Measurements from ENCODE around the gene SMIM24.
"Not testable (repeated sequence)": the region's sequence is repeated elsewhere in the genome, so short reads cannot be mapped to it uniquely, and the experiment has no call there.

The SMIM24 gene

GRCh38 chr19:3455393-3455955, 24.9 kb downstream of the SMIM24 start:
- DNase-seq: no peak

- DNase-seq: no peak
Observed at GRCh38 chr19:3454656-3455392, 25.5 kb downstream of the SMIM24 start.

- DNase-seq: no peak
Observed at GRCh38 chr19:3453840-3454239, 26.5 kb downstream of the SMIM24 start.

GRCh38 chr19:3452942-3453214, 27.4 kb downstream of the SMIM24 start:
- DNase-seq: not testable (repeated sequence)

GRCh38 chr19:3452171-3452941, 28.0 kb downstream of the SMIM24 start:
- DNase-seq: no peak

- DNase-seq: no peak
Observed at GRCh38 chr19:3451451-3451866, 28.9 kb downstream of the SMIM24 start.

GRCh38 chr19:3450796-3451411, 29.4 kb downstream of the SMIM24 start:
- peak; percentile 93 to 99 (median 95) for DNase-seq

- DNase-seq: no peak
Observed at GRCh38 chr19:3448616-3449334, 31.6 kb downstream of the SMIM24 start.

GRCh38 chr19:3446657-3447056, 33.7 kb downstream of the SMIM24 start:
- DNase-seq: not testable (repeated sequence)

GRCh38 chr19:3444695-3445234, 35.6 kb downstream of the SMIM24 start:
- no peak for DNase-seq

GRCh38 chr19:3443840-3444694, 36.3 kb downstream of the SMIM24 start:
- DNase-seq: no peak

- no peak for DNase-seq
Observed at GRCh38 chr19:3442487-3443071, 37.7 kb downstream of the SMIM24 start.

GRCh38 chr19:3441986-3442329, 38.4 kb downstream of the SMIM24 start:
- DNase-seq: no peak

GRCh38 chr19:3441089-3441985, 39.0 kb downstream of the SMIM24 start:
- DNase-seq: no peak

- DNase-seq: peak; percentile 77 to 88 (median 83)
Observed at GRCh38 chr19:3440082-3440481, 40.2 kb downstream of the SMIM24 start.

GRCh38 chr19:3434630-3435553, 45.4 kb downstream of the SMIM24 start:
- peak; percentile 98 to 99 (median 99) for DNase-seq

GRCh38 chr19:3433805-3434540, 46.4 kb downstream of the SMIM24 start:
- no peak for DNase-seq

GRCh38 chr19:3433313-3433712, 47.0 kb downstream of the SMIM24 start:
- DNase-seq: no peak
